Fibroblast of villous mesenchyme (primary cell): ENCODE results near the gene BCL11A. TPM values are rescaled to one million over a fixed set of nuclear protein-coding genes. Genes with fewer than 3 reads are reported as not detected.

Experiments
- DNase-seq: peaks from one replicate; pipeline ENCODE4 v3.0.0-alpha.2; 2010; ENCODE audit warnings: low read depth
- H3K4me3 ChIP-seq: 2 replicates; pipeline ENCODE4 v1.5.1; 2011; ENCODE audit warnings: low read depth, mild to moderate bottlenecking, low read length
- total RNA-seq: library from RNA; depleted of rRNA; stranded (reverse); fragments of >200 nt; gene quantifications from 2 replicates; pipeline ENCODE4 v1.2.3, GENCODE V29; 2012
- TF ChIP-seq, protein P1 (sequence below): IDR thresholded peaks from 2 replicates; pipeline ENCODE4 v1.5.1; 2012; ENCODE audit warnings: low read depth, mild to moderate bottlenecking, low read length; ENCODE audit not compliant: insufficient read depth

BCL11A gene
- total RNA-seq, 1 donor: 0.43 TPM

DNA sequence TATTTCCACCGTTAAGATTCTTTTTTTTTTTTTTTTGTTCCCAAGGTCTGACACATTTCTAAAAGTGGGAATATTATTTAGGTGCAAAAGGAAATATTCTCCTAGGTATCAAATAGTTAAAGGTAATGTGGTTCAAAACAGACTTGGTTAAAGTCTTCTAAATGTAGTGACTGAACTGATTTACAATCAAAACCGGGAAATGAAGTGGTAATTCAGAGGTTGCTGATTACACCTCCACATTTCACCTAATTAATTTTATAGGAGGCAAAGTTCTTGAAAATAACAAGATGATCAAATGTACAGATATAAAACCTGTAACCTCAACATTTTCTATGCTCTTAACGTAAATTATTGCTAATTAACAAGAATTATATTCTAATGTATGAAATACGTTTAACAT is 5.1 kb downstream of the BCL11A start:
- no peak overlapping the region for H3K4me3 ChIP-seq
- TF ChIP-seq, protein P1, sequence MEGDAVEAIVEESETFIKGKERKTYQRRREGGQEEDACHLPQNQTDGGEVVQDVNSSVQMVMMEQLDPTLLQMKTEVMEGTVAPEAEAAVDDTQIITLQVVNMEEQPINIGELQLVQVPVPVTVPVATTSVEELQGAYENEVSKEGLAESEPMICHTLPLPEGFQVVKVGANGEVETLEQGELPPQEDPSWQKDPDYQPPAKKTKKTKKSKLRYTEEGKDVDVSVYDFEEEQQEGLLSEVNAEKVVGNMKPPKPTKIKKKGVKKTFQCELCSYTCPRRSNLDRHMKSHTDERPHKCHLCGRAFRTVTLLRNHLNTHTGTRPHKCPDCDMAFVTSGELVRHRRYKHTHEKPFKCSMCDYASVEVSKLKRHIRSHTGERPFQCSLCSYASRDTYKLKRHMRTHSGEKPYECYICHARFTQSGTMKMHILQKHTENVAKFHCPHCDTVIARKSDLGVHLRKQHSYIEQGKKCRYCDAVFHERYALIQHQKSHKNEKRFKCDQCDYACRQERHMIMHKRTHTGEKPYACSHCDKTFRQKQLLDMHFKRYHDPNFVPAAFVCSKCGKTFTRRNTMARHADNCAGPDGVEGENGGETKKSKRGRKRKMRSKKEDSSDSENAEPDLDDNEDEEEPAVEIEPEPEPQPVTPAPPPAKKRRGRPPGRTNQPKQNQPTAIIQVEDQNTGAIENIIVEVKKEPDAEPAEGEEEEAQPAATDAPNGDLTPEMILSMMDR: no peak
- DNase-seq: no peak

DNA sequence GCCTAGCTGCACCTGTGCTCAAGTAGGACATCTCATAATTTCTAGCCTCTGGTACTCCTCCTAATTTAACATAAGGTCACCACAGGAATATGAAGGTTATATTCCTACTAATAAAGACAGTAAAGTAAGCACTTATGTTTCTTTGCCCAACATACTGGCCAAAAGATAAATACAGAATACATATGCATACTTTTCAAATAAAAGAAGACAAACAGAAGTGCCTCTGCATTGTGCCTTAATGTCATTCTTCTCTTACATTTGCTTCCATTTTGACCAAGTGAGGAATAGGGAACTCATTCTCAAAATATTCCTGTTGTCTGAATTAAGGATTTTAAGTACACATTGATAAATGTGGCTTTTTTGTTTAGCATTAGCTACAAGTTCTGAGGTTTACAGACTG is 5.6 kb downstream of the BCL11A start:
- DNase-seq: no peak

DNA sequence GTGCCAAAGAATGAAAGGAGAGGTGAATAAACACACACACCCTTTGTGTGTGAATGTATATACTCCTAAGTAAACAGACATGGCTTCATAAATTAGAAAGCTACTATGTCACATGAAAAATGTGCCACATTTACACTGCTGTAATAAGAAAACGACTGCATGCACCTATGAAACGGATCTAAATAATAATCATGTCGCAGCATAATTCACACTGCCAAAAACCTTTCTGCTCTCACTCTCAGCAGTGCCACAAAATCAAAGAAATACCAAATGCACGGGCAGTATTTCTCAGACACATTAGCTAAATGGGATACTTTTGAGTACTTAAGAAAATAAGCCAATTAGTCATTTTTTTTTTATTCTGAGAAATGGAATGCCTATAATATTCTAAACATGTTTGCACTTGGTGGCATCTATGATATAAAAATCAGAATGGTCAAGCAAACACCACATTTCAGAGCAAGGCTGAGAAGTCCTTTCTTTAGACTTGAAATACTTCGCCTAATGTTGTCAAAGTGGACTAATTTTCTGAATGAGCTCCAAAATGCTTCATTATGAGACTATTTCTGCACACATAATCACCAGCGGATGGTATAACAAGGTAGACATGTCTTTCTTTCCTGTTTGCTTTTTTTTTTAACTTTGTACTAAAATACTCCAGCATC is 6.6 kb downstream of the BCL11A start:
- no peak overlapping the region for H3K4me3 ChIP-seq
- no peak for DNase-seq
- TF ChIP-seq, protein P1: no peak

More for the DNA sequence above, 5.6 kb downstream of the BCL11A start:
- TF ChIP-seq, protein P1: no peak
- no peak overlapping the region for H3K4me3 ChIP-seq

DNA sequence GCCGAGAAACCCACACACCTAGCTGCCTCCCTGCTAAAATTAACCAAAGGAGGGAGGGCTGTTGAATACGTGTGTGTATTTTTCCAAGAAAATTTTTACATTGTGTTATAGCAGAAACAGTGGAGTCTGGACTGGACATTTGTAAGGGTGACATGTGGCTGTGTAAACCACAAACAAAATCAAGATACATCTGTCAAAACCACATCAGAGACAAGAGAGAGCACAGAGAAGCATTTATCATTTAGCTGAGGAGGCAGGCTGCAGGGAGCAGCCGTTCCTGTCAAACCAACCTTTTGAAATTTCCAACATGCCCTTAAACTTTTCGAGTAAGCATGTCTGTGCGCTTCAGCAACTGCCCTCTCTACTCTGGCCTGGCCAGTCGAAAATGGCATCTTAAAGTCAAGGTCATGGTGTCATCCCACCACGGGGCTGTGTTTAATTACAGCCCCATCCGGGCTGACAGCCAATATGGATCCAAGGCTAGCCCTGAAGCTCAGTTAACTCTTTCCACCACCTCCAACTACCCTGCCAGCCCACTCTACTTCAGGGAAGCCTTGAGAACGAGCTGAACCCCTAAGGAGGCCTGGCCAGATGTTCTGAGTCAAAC is 8.4 kb downstream of the BCL11A start:
- TF ChIP-seq, protein P1: no peak
- no peak for DNase-seq
- H3K4me3 ChIP-seq: no peak overlapping the region

DNA sequence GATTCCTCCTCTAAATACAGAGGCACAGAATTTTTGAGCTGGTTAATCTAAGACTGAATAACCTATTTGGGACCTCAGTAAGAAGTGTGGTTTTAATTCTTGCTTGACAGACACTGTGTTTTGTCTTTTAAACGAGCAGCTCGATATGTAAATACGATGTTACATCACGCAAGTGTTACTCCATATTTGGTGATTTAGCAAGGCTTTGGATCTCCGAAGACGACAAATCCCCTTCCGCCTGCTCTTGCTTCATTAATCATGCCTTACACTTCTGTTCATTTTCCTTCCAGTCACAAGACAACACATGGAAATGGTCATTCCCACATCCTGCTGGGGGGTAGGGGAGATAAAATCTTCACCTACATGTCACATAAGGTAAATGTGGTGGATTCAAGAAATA is 9.4 kb downstream of the BCL11A start:
- no peak overlapping the region for H3K4me3 ChIP-seq
- DNase-seq: peak; percentile 78
- TF ChIP-seq, protein P1: no peak

DNA sequence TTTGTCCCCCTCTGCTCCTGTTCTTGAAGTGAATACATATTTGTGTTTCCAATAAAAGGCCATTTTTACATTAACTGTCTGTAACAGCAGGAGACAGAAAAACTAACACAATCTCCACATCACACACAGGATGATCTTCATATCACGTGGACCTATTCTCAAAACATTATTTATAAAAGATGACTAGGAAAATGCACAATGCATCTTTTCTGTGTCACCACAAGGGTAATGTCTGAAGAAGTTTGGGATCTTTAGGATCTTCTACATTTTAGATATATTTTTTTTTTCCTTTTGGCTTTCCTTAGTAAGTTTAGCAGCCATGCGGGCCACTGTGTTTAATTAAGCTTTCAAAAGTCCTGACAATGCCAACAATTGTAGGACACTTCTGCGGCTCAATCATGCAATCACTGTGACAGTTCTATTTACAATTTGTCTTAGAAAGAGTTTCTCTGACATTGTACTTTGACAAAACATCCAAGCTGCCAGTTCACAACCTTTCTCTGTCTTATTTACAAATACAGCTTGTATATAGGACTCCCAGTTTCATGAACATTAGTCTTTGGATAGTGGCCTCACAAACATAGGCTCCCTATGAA is 12.3 kb downstream of the BCL11A start:
- no peak for DNase-seq
- TF ChIP-seq, protein P1: no peak
- no peak overlapping the region for H3K4me3 ChIP-seq
